GM18868 (cell line): ENCODE results near the gene TBC1D22A.

ENCODE experiments used
- ATAC-seq: cut with Tn5 transposase; IDR thresholded peaks from one replicate; pipeline ENCODE4 v1.9.1; 2021; ENCODE audit warnings: mild to moderate bottlenecking, moderate library complexity; ENCODE audit not compliant: unreplicated experiment

The TBC1D22A gene

GRCh38 chr22:47190276-47190956 is 428.0 kb downstream of the TBC1D22A start:
- no peak for ATAC-seq

DNA sequence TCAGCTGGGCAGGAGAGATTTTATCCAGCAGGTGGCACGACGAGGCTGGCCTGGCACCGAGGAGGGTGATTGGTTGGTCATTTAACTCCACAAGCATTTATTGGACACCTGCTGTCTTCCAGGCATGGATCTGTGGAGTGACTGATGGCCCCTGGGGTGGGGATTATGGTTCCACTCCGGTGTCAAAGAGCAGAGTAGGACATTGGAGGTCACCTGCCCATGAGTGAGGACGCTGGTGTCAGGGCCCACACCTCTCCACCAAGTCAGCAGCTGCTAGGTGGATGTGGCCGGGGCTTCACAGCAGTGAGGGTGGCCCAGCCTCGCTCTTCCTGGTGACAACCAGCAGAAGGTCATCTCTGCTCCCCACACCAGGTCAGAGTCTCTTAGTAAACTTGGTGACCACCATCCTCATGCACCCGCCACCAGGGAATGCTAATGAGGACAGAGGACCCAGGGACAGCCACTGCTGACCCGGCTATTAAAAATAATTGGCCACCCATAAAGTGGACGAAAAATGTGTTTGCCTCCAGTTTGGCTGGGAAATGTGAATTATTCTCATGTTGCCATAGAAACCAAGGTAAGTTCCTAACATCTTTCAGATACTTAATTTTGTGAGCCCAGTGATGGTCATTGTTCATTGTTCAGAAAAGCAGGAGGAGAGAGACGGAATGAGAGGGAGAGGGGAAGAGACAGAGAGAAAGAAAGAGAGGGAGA is 428.7 kb downstream of the TBC1D22A start:
- no peak for ATAC-seq

DNA sequence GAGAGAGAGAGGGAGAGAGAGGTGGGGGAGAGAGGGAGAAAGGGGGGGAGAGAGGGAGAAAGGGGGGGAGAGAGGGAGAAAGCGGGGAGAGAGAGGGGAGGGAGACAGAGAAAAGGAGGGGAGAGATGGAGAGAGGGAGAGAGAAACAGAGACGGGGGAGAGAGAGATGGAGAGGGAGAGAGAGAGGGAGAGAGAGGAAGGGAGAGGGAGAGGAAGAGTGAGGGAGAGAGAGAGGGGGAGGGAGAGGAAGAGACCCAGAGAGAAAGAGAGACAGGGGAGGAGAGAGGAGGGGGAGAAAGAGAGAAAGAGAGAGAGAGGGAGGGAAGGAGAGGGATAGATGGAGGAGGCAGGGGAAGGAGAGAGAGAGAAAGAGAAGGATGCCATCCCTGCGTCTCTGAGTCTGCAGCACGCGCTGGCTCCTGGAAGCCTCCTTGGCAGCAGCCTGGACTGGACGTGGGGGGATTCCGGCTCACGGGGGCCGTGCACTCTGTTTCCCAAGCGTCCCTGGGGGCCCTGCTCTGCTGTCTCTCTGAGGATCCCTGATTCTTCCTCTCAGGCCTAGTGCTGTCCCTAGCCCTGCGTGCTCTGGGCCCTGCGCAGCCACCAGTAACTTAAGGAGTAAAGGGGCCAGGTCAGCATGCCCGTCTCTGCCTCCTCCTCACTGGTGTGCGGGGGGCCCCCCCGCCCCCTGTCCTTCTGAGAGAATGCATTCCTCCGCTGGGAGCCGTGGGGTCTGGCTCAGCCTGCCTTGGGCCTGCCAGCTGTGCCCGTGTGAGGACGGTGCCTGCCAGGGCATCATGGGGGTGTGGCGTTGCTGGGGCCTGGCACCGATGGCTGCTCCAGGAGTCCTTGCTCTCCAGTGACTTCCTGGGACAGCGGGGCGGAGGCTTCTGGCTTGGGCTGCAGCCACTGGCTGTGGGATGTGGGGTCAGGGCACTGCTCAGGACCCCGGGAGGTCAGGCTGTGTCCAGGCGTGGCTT is 429.5 kb downstream of the TBC1D22A start:
- ATAC-seq = no peak

DNA sequence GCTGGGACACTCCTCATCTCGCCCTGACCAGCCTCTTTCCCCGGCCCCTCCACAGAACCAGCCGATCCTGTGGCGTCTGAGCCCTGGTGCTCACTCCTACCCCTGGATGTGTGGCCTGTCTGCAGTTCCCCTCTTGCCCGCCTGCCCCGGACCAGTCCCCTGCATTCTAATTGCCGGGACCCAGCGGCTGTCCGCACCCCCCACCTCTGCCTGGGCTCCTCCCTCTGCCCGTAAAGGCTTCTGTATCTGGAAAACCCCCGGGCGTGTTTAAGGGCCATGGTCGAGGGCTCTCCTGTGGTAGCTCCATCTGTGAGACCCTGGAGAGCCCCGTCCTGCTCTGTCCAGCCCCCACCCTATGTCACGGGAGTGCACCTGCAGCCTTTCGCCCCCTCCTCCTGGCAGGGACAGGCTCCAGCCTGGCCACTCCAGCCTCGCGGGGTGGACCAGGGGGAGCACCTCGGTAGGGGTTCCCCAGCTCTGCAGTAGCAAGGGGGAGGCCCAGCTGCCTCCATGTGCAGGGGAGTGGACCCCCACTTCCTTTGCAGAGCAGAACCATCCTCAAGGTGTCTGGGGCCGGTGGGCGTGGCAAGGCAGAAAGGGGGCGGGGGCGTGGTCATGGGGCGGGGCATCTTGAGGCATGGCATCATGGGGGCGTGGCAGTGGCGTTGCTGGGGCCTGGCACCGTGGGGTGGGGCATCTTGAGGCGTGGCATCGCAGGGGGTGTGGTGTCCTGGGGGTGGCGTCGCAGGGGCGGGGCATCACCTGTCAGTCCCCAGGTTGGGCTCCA is 430.4 kb downstream of the TBC1D22A start:
- no peak for ATAC-seq

GRCh38 chr22:47193606-47194329 is 431.3 kb downstream of the TBC1D22A start:
- no peak for ATAC-seq

GRCh38 chr22:47194476-47195155 is 432.2 kb downstream of the TBC1D22A start:
- ATAC-seq = no peak

DNA sequence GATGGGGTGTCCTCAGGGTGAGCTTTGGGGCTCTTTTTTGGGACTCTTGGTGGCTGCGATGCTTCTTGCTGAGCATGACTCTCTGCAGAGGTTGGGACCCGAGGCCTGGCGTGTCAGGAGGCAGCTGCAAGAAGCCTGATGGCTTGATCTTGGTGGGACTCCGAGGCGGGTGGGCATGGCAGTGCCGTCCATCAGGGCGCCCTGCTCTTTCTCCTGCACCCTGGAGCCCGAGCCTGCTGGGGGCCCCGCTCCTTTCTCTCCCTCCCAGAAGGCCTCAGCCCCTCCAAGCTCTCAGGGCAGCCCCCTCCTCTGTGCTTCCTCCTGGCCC is 432.7 kb downstream of the TBC1D22A start:
- no peak for ATAC-seq

GRCh38 chr22:47195484-47196165 is 433.2 kb downstream of the TBC1D22A start:
- no peak for ATAC-seq

DNA sequence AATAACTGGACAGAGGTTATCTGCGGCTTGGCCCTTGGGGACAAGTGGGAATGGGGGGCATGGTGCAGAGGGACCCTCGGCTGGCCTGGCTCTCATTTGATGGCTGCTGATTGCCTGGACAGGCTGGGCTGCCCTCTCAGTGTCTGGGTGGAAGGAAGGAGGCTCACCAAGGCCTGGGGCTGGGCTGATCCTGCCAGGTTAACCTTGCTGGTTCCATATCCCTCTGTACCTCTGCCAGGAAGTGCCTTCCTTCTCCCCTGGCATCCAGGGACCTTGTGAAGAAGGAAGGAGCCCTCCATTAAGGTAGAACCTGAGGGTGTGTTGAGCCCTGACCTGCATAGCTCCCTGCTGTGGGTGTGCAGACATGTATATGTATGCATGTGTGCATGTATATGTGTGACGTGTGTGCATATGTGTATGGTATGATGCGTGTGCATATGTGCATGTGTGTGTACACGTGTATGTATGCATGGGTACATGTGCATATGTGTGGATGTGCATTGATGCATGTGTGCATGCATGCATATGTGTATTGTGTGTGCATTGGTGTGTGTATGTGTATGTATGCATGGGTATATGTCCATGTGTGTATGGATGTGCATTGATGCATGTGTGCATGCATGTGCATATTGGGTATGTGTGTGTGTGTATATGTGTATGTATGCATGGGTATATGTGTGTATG is 433.9 kb downstream of the TBC1D22A start:
- ATAC-seq = no peak

GRCh38 chr22:47196881-47197772 is 434.7 kb downstream of the TBC1D22A start:
- no peak for ATAC-seq

DNA sequence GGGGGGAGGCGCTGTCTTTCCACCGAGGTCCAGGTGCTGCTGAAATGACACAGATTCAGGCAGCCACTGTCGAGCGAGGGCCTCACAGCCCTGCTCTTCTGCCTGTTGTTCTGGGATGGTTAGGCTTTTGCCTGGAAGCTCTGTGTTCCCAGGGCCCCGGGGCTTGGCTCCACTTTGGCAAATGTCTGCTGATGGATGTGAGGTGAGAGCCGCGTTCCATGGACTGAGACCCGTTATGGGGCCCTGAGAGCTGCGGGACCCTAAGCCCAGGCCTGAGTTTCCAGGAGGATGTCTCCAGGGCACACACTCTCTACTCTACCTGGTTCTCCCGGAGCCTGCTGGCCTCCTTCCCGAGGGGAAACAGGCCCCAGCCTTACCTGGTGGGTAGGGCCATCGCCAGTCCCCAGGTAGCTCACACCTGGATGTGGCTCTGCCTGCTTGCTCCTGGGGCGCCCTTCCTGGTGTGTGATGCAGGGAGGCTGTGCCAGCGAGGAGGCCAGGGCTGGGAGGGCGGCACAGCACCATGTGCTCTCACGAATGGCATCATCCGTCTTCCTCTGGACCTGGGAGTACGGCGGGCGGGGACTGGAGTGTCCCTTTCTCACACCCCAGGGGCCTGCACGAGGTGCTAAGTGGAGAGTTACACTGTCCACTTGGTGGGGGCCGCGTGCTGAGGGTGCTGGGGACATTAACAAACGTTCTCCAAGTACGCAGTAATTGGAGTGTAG is 435.5 kb downstream of the TBC1D22A start:
- ATAC-seq = no peak

DNA sequence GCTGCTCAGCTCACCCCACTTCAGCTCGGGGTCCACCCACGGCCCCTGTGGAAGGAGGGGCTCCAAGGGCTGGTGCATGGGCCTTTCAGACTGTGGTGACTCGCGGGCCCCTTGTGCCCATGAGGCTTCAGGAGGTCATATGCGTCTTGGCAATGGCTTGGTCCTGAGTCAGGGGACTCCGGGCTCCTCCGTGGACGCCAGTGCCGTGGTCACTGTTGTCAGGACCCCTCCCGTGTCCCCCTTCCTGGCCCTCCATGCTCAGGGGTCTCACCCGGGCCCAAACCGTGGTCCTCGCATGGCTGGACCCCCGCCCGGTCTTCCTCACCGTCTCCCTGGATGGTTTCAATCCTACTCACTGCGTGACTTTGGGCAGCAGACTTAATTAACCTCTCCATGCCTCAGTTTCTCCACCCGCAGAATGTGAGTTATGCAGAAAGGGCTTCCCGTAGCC is 436.4 kb downstream of the TBC1D22A start:
- no peak for ATAC-seq

GRCh38 chr22:47199261-47199978 is 437.0 kb downstream of the TBC1D22A start:
- ATAC-seq = no peak

GRCh38 chr22:47199979-47200272 is 437.5 kb downstream of the TBC1D22A start:
- ATAC-seq = no peak

- no peak for ATAC-seq
These were observed 438.0 kb downstream of the TBC1D22A start for GRCh38 chr22:47200273-47201051.
